ENCODE results near the gene SETD1A.

DNA sequence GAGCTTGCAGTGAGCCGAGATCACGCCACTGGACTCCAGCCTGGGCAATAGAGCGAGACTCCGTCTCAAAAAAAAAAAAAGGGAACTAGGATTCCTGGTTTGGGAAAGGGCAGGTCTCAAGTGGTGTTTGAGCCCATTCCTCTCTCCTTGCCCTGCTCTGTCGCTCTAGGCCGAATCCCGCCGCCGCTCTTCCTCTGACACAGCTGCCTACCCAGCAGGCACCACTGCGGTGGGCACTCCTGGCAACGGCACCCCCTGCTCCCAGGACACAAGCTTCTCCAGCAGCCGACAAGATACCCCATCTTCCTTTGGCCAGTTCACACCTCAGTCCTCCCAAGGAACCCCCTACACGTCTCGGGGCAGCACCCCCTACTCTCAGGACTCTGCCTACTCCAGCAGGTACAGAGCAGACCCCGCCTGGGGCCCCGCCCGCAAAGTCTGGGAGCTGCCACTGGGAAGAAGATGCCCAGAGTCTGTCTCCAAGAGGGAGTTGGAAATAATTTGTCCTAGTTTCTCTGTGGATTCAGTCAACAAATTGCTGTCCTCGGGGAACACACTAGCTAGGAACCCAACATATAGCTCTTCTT is 6.5 kb downstream of the SETD1A start:
- TF ChIP-seq TEAD4 (IDR thresholded peaks at IDR 0.05; ENCODE audit: low read depth, low read length) (no peak), BRCA1 (IDR thresholded peaks at IDR 0.05; ENCODE audit: low read depth, low read length) (no peak)
- TF ChIP-seq, protein P1, sequence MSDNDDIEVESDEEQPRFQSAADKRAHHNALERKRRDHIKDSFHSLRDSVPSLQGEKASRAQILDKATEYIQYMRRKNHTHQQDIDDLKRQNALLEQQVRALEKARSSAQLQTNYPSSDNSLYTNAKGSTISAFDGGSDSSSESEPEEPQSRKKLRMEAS (IDR thresholded peaks at IDR 0.05): no peak

All from H1 (cell line).